ENCODE measurements around the gene CLDND2.

The CLDND2 gene

GRCh38 chr19:51361239-51361638, 7.6 kb downstream of the CLDND2 start:
- Histone ChIP-seq H3K9me3 (ENCODE audit: control insufficient read depth, low read length) (no peaks in the 10 kb centered on the region), H3K4me3 (ENCODE audit: low read length) (no peak overlapping the region), H3K36me3 (ENCODE audit: control insufficient read depth, insufficient read depth, low read length) (no peaks in the 10 kb centered on the region), H3K9ac (ENCODE audit: low read length) (no peak overlapping the region), H3K27me3 (ENCODE audit: control insufficient read depth, insufficient read depth, low read length) (no peaks in the 10 kb centered on the region), H3K4me1 (ENCODE audit: control insufficient read depth, insufficient read depth, low read length) (peaks cover 30% of the 10 kb centered on the region)

GRCh38 chr19:51359294-51359693, 9.5 kb downstream of the CLDND2 start:
- no peaks in the 10 kb centered on the region for H3K27me3 ChIP-seq (ENCODE audit: control insufficient read depth, insufficient read depth, low read length)
- H3K9ac ChIP-seq (ENCODE audit: low read length) = no peak overlapping the region
- no peaks in the 10 kb centered on the region for H3K9me3 ChIP-seq (ENCODE audit: control insufficient read depth, low read length)
- H3K4me3 ChIP-seq (ENCODE audit: low read length) = no peak overlapping the region
- no peaks in the 10 kb centered on the region for H3K36me3 ChIP-seq (ENCODE audit: control insufficient read depth, insufficient read depth, low read length)
- H3K4me1 ChIP-seq (ENCODE audit: control insufficient read depth, insufficient read depth, low read length) = peaks cover 25% of the 10 kb centered on the region

- H3K9ac ChIP-seq (ENCODE audit: low read length) = no peak overlapping the region
- H3K36me3 ChIP-seq (ENCODE audit: control insufficient read depth, insufficient read depth, low read length) = no peaks in the 10 kb centered on the region
- no peak overlapping the region for H3K4me3 ChIP-seq (ENCODE audit: low read length)
- H3K4me1 ChIP-seq (ENCODE audit: control insufficient read depth, insufficient read depth, low read length) = peaks cover 12% of the 10 kb centered on the region
- H3K27me3 ChIP-seq (ENCODE audit: control insufficient read depth, insufficient read depth, low read length) = no peaks in the 10 kb centered on the region
- H3K9me3 ChIP-seq (ENCODE audit: control insufficient read depth, low read length) = no peaks in the 10 kb centered on the region
Measured at GRCh38 chr19:51357952-51358351, 10.9 kb downstream of the CLDND2 start.

- no peaks in the 10 kb centered on the region for H3K4me1 ChIP-seq (ENCODE audit: control insufficient read depth, insufficient read depth, low read length)
- H3K9me3 ChIP-seq (ENCODE audit: control insufficient read depth, low read length) = no peaks in the 10 kb centered on the region
- no peak overlapping the region for H3K4me3 ChIP-seq (ENCODE audit: low read length)
- H3K9ac ChIP-seq (ENCODE audit: low read length) = no peak overlapping the region
- H3K27me3 ChIP-seq (ENCODE audit: control insufficient read depth, insufficient read depth, low read length) = no peaks in the 10 kb centered on the region
- no peaks in the 10 kb centered on the region for H3K36me3 ChIP-seq (ENCODE audit: control insufficient read depth, insufficient read depth, low read length)
Measured at GRCh38 chr19:51356159-51356801, 12.5 kb downstream of the CLDND2 start.

- H3K9me3 ChIP-seq (ENCODE audit: control insufficient read depth, low read length) = no peaks in the 10 kb centered on the region
- no peaks in the 10 kb centered on the region for H3K36me3 ChIP-seq (ENCODE audit: control insufficient read depth, insufficient read depth, low read length)
- H3K4me1 ChIP-seq (ENCODE audit: control insufficient read depth, insufficient read depth, low read length) = no peaks in the 10 kb centered on the region
- H3K4me3 ChIP-seq (ENCODE audit: low read length) = no peak overlapping the region
- no peaks in the 10 kb centered on the region for H3K27me3 ChIP-seq (ENCODE audit: control insufficient read depth, insufficient read depth, low read length)
- H3K9ac ChIP-seq (ENCODE audit: low read length) = no peak overlapping the region
Measured at GRCh38 chr19:51354742-51355148, 14.1 kb downstream of the CLDND2 start.

- no peak overlapping the region for H3K9ac ChIP-seq (ENCODE audit: low read length)
- H3K4me3 ChIP-seq (ENCODE audit: low read length) = no peak overlapping the region
- no peaks in the 10 kb centered on the region for H3K27me3 ChIP-seq (ENCODE audit: control insufficient read depth, insufficient read depth, low read length)
- H3K36me3 ChIP-seq (ENCODE audit: control insufficient read depth, insufficient read depth, low read length) = no peaks in the 10 kb centered on the region
- H3K9me3 ChIP-seq (ENCODE audit: control insufficient read depth, low read length) = no peaks in the 10 kb centered on the region
- H3K4me1 ChIP-seq (ENCODE audit: control insufficient read depth, insufficient read depth, low read length) = no peaks in the 10 kb centered on the region
Measured at GRCh38 chr19:51354103-51354741, 14.6 kb downstream of the CLDND2 start.

GRCh38 chr19:51352783-51353360, 15.9 kb downstream of the CLDND2 start:
- Histone ChIP-seq H3K9me3 (ENCODE audit: control insufficient read depth, low read length) (no peaks in the 10 kb centered on the region), H3K4me3 (ENCODE audit: low read length) (no peak overlapping the region), H3K9ac (ENCODE audit: low read length) (no peak overlapping the region), H3K4me1 (ENCODE audit: control insufficient read depth, insufficient read depth, low read length) (no peaks in the 10 kb centered on the region), H3K27me3 (ENCODE audit: control insufficient read depth, insufficient read depth, low read length) (no peaks in the 10 kb centered on the region), H3K36me3 (ENCODE audit: control insufficient read depth, insufficient read depth, low read length) (no peaks in the 10 kb centered on the region)

GRCh38 chr19:51351266-51351990, 17.4 kb downstream of the CLDND2 start:
- Histone ChIP-seq H3K4me1 (ENCODE audit: control insufficient read depth, insufficient read depth, low read length) (no peaks in the 10 kb centered on the region), H3K27me3 (ENCODE audit: control insufficient read depth, insufficient read depth, low read length) (no peaks in the 10 kb centered on the region), H3K9ac (ENCODE audit: low read length) (no peak overlapping the region), H3K4me3 (ENCODE audit: low read length) (no peak overlapping the region), H3K9me3 (ENCODE audit: control insufficient read depth, low read length) (no peaks in the 10 kb centered on the region), H3K36me3 (ENCODE audit: control insufficient read depth, insufficient read depth, low read length) (no peaks in the 10 kb centered on the region)

- no peaks in the 10 kb centered on the region for H3K4me1 ChIP-seq (ENCODE audit: control insufficient read depth, insufficient read depth, low read length)
- no peak overlapping the region for H3K9ac ChIP-seq (ENCODE audit: low read length)
- no peaks in the 10 kb centered on the region for H3K27me3 ChIP-seq (ENCODE audit: control insufficient read depth, insufficient read depth, low read length)
- H3K9me3 ChIP-seq (ENCODE audit: control insufficient read depth, low read length) = no peaks in the 10 kb centered on the region
- H3K4me3 ChIP-seq (ENCODE audit: low read length) = no peak overlapping the region
- H3K36me3 ChIP-seq (ENCODE audit: control insufficient read depth, insufficient read depth, low read length) = no peaks in the 10 kb centered on the region
Measured at GRCh38 chr19:51347209-51347928, 21.4 kb downstream of the CLDND2 start.

- no peak overlapping the region for H3K9ac ChIP-seq (ENCODE audit: low read length)
Measured at GRCh38 chr19:51346742-51347141, 22.1 kb downstream of the CLDND2 start.

GRCh38 chr19:51345076-51345620, 23.7 kb downstream of the CLDND2 start:
- H3K4me3 ChIP-seq (ENCODE audit: low read length) = no peak overlapping the region
- no peak overlapping the region for H3K9ac ChIP-seq (ENCODE audit: low read length)
- no peaks in the 10 kb centered on the region for H3K36me3 ChIP-seq (ENCODE audit: control insufficient read depth, insufficient read depth, low read length)
- peaks cover 4% of the 10 kb centered on the region for H3K4me1 ChIP-seq (ENCODE audit: control insufficient read depth, insufficient read depth, low read length)
- H3K9me3 ChIP-seq (ENCODE audit: control insufficient read depth, low read length) = no peaks in the 10 kb centered on the region
- H3K27me3 ChIP-seq (ENCODE audit: control insufficient read depth, insufficient read depth, low read length) = peaks cover 6% of the 10 kb centered on the region

More at GRCh38 chr19:51346742-51347141, 22.1 kb downstream of the CLDND2 start:
- no peak overlapping the region for H3K4me3 ChIP-seq (ENCODE audit: low read length)
- no peaks in the 10 kb centered on the region for H3K27me3 ChIP-seq (ENCODE audit: control insufficient read depth, insufficient read depth, low read length)
- no peaks in the 10 kb centered on the region for H3K4me1 ChIP-seq (ENCODE audit: control insufficient read depth, insufficient read depth, low read length)
- no peaks in the 10 kb centered on the region for H3K36me3 ChIP-seq (ENCODE audit: control insufficient read depth, insufficient read depth, low read length)
- H3K9me3 ChIP-seq (ENCODE audit: control insufficient read depth, low read length) = no peaks in the 10 kb centered on the region
